ENCODE measurements around the gene GPR55.
A peak's percentile ranks its signal among the peaks of the same experiment; 100 is the strongest.

GPR55 gene

DNA sequence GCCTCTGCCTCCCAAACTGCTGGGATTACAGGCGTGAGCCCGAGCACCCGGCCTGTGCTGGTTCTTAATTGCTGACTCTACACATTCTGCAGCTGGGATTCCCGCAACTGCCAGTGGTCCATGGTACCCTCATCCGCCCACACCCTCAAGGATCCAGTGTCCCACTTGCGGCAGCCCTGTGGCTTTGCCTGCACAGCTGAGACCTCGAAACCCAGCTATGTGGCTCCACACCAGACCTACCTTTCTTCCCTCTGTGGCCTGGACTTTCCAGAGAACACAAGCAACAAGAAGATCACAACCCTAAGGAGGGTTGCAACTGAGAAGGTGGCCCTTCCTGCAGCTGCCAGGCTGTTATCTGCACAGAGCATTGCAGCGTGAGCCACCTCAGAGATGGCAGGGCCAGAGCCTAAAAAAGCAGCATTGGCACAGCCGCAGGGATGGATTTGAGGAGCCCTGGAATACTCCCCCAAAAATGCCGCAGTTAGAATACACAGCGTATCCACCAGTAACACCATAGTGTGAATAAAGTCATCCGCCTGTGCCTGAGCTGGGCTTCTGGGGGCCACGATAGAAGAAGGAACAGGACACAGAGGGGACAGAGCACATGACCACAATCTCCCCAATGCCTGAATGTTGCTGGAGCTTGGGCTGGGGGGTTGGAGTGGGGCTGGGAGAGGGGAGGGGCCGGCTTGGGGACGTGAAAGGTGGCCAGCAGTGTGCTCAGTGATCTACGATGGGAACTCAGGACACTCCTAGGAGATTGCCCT is 1.9 kb downstream of the GPR55 start:
- peak overlapping the region; percentile 99 for H3K27ac ChIP-seq
- peak overlapping the region; percentile 2; the same call in 1 of the 2 replicates for H3K9ac ChIP-seq
- no peaks in the 10 kb centered on the region for H3K36me3 ChIP-seq (ENCODE audit: insufficient read depth)
- no peaks in the 10 kb centered on the region for H4K20me1 ChIP-seq (ENCODE audit: insufficient read depth)
- H3K79me2 ChIP-seq (ENCODE audit: insufficient read depth, low read depth) = no peaks in the 10 kb centered on the region; the same call in 1 of the 2 replicates
- TF ChIP-seq, protein P1, sequence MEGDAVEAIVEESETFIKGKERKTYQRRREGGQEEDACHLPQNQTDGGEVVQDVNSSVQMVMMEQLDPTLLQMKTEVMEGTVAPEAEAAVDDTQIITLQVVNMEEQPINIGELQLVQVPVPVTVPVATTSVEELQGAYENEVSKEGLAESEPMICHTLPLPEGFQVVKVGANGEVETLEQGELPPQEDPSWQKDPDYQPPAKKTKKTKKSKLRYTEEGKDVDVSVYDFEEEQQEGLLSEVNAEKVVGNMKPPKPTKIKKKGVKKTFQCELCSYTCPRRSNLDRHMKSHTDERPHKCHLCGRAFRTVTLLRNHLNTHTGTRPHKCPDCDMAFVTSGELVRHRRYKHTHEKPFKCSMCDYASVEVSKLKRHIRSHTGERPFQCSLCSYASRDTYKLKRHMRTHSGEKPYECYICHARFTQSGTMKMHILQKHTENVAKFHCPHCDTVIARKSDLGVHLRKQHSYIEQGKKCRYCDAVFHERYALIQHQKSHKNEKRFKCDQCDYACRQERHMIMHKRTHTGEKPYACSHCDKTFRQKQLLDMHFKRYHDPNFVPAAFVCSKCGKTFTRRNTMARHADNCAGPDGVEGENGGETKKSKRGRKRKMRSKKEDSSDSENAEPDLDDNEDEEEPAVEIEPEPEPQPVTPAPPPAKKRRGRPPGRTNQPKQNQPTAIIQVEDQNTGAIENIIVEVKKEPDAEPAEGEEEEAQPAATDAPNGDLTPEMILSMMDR (conservative IDR thresholded peaks at IDR 0.05; ENCODE audit: low read depth, low read length) = no peak
- H3K27me3 ChIP-seq (ENCODE audit: insufficient read depth, low read depth) = no peaks in the 10 kb centered on the region
- H3K4me1 ChIP-seq (ENCODE audit: low read depth, poor library complexity, severe bottlenecking) = peaks cover 100% of the 10 kb centered on the region
- H2AFZ ChIP-seq (ENCODE audit: low read depth) = no peak overlapping the region
- H3K4me2 ChIP-seq = peak overlapping the region; percentile 80
- no peak overlapping the region for H3K4me3 ChIP-seq (IDR thresholded peaks at IDR 0.05; ENCODE audit: insufficient read depth, low read depth, low read length)

DNA sequence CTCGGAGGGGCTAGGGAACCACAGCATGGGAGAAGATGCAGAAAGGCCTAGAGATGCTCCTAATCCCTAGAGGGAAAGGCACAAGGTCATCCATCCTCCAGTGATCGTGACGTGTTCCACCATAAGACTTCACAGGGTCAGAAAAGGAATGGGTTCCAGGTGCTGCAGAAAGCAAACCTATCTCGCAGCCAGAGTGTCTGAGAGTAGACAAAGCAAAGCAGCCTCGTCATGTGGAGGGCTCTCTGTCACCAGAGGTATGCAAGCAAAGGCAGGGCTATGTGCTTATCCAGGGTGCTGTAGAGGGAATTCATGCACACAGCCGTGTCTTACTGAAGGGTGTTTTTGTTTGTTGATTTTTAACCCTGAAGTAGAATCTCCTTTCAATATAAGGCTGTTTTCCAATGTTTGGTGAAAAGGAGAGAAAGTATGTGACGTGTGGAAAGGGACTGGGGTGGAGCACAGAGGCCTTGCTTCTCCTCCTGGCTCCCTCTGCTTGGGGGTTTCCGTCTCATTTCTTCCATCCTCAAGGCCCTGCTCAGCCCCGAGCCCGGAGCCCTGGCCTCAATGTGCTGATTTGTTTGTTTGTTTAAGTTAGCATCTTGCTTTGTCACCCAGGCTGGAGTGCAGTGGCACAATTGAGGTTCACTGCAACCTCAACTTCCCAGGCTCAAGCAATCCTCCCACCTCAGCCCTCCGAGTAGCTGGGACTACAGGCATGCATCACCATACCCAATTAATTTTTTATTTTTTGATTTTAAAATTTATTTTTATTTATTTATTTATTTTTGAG is 3.0 kb downstream of the GPR55 start:
- TF ChIP-seq, protein P1 (conservative IDR thresholded peaks at IDR 0.05; ENCODE audit: low read depth, low read length) = no peak
- peak overlapping the region; percentile 99; the same call in 1 of the 2 replicates for H3K27ac ChIP-seq
- no peaks in the 10 kb centered on the region for H3K36me3 ChIP-seq (ENCODE audit: insufficient read depth)
- H3K9ac ChIP-seq = no peak overlapping the region
- no peak overlapping the region for H2AFZ ChIP-seq (ENCODE audit: low read depth)
- H4K20me1 ChIP-seq (ENCODE audit: insufficient read depth) = no peaks in the 10 kb centered on the region
- peak overlapping the region; percentile 80; the same call in 1 of the 2 replicates for H3K4me2 ChIP-seq
- no peaks in the 10 kb centered on the region; the same call in 1 of the 2 replicates for H3K79me2 ChIP-seq (ENCODE audit: insufficient read depth, low read depth)
- no peaks in the 10 kb centered on the region for H3K27me3 ChIP-seq (ENCODE audit: insufficient read depth, low read depth)
- no peak overlapping the region for H3K4me3 ChIP-seq (IDR thresholded peaks at IDR 0.05; ENCODE audit: insufficient read depth, low read depth, low read length)
- H3K4me1 ChIP-seq (ENCODE audit: low read depth, poor library complexity, severe bottlenecking) = peaks cover 100% of the 10 kb centered on the region

DNA sequence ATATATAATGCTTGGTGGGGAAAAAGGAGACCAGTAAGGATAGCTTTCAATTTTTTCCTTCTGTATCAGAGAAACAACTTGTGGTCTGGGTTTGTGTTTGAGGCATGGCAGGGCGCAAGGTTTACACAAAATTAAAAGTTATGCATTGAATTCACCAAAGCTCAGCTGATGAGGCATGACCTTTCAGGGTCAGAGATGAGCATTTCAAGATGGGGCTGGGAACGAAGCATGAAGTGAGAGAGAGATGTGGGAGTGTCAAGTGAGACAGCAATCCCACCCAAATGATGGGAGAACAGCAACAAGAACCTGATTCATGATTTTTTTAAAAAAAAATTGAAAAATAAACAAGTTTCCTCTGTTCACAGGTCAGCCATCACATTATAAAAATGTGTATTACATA is 4.9 kb downstream of the GPR55 start:
- H3K4me1 ChIP-seq (ENCODE audit: low read depth, poor library complexity, severe bottlenecking) = peaks cover 99% of the 10 kb centered on the region
- H4K20me1 ChIP-seq (ENCODE audit: insufficient read depth) = no peaks in the 10 kb centered on the region
- peak overlapping the region; percentile 99 for H3K27ac ChIP-seq
- H3K27me3 ChIP-seq (ENCODE audit: insufficient read depth, low read depth) = no peaks in the 10 kb centered on the region
- TF ChIP-seq, protein P1 (conservative IDR thresholded peaks at IDR 0.05; ENCODE audit: low read depth, low read length) = no peak
- H3K4me3 ChIP-seq (IDR thresholded peaks at IDR 0.05; ENCODE audit: insufficient read depth, low read depth, low read length) = peak overlapping the region; percentile 26
- H3K36me3 ChIP-seq (ENCODE audit: insufficient read depth) = no peaks in the 10 kb centered on the region
- peak overlapping the region; percentile 80 for H3K4me2 ChIP-seq
- H2AFZ ChIP-seq (ENCODE audit: low read depth) = peak overlapping the region; percentile 21; the same call in 1 of the 2 replicates
- peak overlapping the region; percentile 9; the same call in 1 of the 2 replicates for H3K9ac ChIP-seq
- no peaks in the 10 kb centered on the region; the same call in 1 of the 2 replicates for H3K79me2 ChIP-seq (ENCODE audit: insufficient read depth, low read depth)

GRCh38 chr2:230919681-230920080 is 5.4 kb downstream of the GPR55 start:
- peak overlapping the region; percentile 99 for H3K27ac ChIP-seq
- H3K4me2 ChIP-seq = peak overlapping the region; percentile 80
- no peaks in the 10 kb centered on the region; the same call in 1 of the 2 replicates for H3K79me2 ChIP-seq (ENCODE audit: insufficient read depth, low read depth)
- no peaks in the 10 kb centered on the region for H4K20me1 ChIP-seq (ENCODE audit: insufficient read depth)
- H3K27me3 ChIP-seq (ENCODE audit: insufficient read depth, low read depth) = no peaks in the 10 kb centered on the region
- H3K4me3 ChIP-seq (IDR thresholded peaks at IDR 0.05; ENCODE audit: insufficient read depth, low read depth, low read length) = no peak overlapping the region
- TF ChIP-seq, protein P1 (conservative IDR thresholded peaks at IDR 0.05; ENCODE audit: low read depth, low read length) = no peak
- H2AFZ ChIP-seq (ENCODE audit: low read depth) = no peak overlapping the region
- H3K36me3 ChIP-seq (ENCODE audit: insufficient read depth) = no peaks in the 10 kb centered on the region
- peak overlapping the region; percentile 9; the same call in 1 of the 2 replicates for H3K9ac ChIP-seq
- peaks cover 95% of the 10 kb centered on the region for H3K4me1 ChIP-seq (ENCODE audit: low read depth, poor library complexity, severe bottlenecking)

All from KMS-11 (cell line).